Thyroid gland (tissue), 4 donors: ENCODE results near the gene CEP170.
"Not testable (repeated sequence)": the region's sequence is repeated elsewhere in the genome, so short reads cannot be mapped to it uniquely, and the experiment has no call there.

Source experiments
- POLR2A ChIP-seq, 2 donors: fragments of 450-650 bp; IDR thresholded peaks; one replicate each; pipeline ENCODE4 v1.6.1; 2017; ENCODE audit warnings: antibody characterized with exemption in 2 of 2, mild to moderate bottlenecking in 2 of 2, moderate library complexity in 1 of 2
- TF ChIP-seq, protein P1 (sequence below), 6 experiments: fragments of 200-600 bp in 3 of 6; fragments of 450-650 bp in 3 of 6; sonication (generic) in 3 of 6; IDR thresholded peaks; one replicate each; pipeline ENCODE4 v1.5.1; 2016 to 2019; ENCODE audit warnings: antibody characterized with exemption in 6 of 6, mild to moderate bottlenecking in 2 of 6, inconsistent platforms in 1 of 6, moderate library complexity in 1 of 6

DNA sequence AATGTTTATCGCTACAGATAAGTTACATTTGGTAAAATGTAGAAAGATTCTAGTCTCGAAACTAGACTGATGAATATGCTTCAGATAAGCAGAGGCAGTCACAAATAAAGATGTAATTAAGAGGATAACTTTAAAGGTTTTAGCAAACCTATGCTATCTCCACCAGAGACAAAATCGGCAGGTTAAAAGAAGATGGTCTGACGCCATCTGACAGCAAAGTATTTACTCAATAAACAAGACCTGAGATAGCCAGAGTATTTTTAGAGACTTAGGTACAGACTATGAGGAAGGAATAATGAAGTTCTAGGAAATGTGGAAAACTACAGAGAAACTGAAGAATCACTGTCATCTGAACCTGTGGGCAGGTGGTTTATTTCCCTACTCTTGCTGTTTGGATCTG, 106.0 kb downstream of the CEP170 start:
- TF ChIP-seq, protein P1, sequence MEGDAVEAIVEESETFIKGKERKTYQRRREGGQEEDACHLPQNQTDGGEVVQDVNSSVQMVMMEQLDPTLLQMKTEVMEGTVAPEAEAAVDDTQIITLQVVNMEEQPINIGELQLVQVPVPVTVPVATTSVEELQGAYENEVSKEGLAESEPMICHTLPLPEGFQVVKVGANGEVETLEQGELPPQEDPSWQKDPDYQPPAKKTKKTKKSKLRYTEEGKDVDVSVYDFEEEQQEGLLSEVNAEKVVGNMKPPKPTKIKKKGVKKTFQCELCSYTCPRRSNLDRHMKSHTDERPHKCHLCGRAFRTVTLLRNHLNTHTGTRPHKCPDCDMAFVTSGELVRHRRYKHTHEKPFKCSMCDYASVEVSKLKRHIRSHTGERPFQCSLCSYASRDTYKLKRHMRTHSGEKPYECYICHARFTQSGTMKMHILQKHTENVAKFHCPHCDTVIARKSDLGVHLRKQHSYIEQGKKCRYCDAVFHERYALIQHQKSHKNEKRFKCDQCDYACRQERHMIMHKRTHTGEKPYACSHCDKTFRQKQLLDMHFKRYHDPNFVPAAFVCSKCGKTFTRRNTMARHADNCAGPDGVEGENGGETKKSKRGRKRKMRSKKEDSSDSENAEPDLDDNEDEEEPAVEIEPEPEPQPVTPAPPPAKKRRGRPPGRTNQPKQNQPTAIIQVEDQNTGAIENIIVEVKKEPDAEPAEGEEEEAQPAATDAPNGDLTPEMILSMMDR (IDR thresholded peaks at IDR 0.05) = not testable (repeated sequence)
- not testable (repeated sequence) for TF ChIP-seq POLR2A (IDR thresholded peaks at IDR 0.05)
